Gastrocnemius medialis (tissue), 4 donors: ENCODE measurements around the gene C14orf180. TPM values are rescaled to one million over a fixed set of nuclear protein-coding genes. Genes with fewer than 3 reads are reported as not detected.

Source experiments
- ATAC-seq, 2 donors: fragments of 150-250 bp; one replicate each; pipeline ENCODE4 v1.9.1; 2016
- DNase-seq, 2 donors: peaks; one replicate each; pipeline ENCODE4 v3.0.0-alpha.2; 2019
- H3K27ac ChIP-seq, 4 donors: fragments of 200-600 bp; sonication (generic); 1 replicate in 1 of 4; 2 replicates in 3 of 4; pipeline ENCODE4 v1.5.1; 2016 to 2018; ENCODE audit warnings: mild to moderate bottlenecking in 2 of 4, moderate library complexity in 1 of 4
- H3K27me3 ChIP-seq, 3 donors: fragments of 200-600 bp; sonication (generic) in 2 of 3; 1 replicate in 1 of 3; 2 replicates in 2 of 3; pipeline versions ENCODE4 v1.5.1 to v1.6.0; 2016 to 2019; ENCODE audit warnings: mild to moderate bottlenecking in 1 of 3, moderate library complexity in 1 of 3
- H3K36me3 ChIP-seq, 2 donors: fragments of 200-600 bp; sonication (generic) in 1 of 2; one replicate each; pipeline ENCODE4 v1.5.1; 2017 to 2018
- H3K4me1 ChIP-seq, 2 donors: fragments of 200-600 bp; sonication (generic) in 1 of 2; one replicate each; pipeline ENCODE4 v1.5.1; 2016 to 2017; ENCODE audit warnings: mild to moderate bottlenecking in 2 of 2
- H3K4me3 ChIP-seq, 4 donors: fragments of 200-600 bp; sonication (generic) in 3 of 4; 1 replicate in 1 of 4; 2 replicates in 3 of 4; pipeline ENCODE4 v1.5.1; 2016 to 2019; ENCODE audit warnings: mild to moderate bottlenecking in 2 of 4
- H3K9me3 ChIP-seq, 3 donors: fragments of 200-600 bp; sonication (generic) in 2 of 3; 1 replicate in 1 of 3; 2 replicates in 2 of 3; pipeline ENCODE4 v1.5.1; 2016 to 2019
- CTCF ChIP-seq, 5 experiments: fragments of 450-650 bp in 3 of 5; fragments of 200-600 bp in 2 of 5; sonication (generic) in 2 of 5; IDR thresholded peaks in 4 of 5; conservative IDR thresholded peaks in 1 of 5; 1 replicate in 4 of 5; 2 replicates in 1 of 5; pipeline ENCODE4 v1.5.1; 2016 to 2019; ENCODE audit warnings: antibody characterized with exemption in 5 of 5, mild to moderate bottlenecking in 3 of 5, moderate library complexity in 3 of 5
- POLR2A ChIP-seq, 2 donors: fragments of 450-650 bp; IDR thresholded peaks; one replicate each; pipeline ENCODE4 v1.6.1; 2017; ENCODE audit warnings: antibody characterized with exemption in 2 of 2, mild to moderate bottlenecking in 2 of 2, moderate library complexity in 2 of 2
- in situ Hi-C, 4 donors: fragments of 200-750 bp; cut with MboI; loops; one replicate each; pipeline versions ENCODE4 v1.15.0 to v1.8.0; 2017; ENCODE audit warnings: low sequenced_read_pairs in 4 of 4
- intact Hi-C: fragments of 100-400 bp; cut with DNase I; formaldehyde crosslinking; loops from one replicate; pipeline ENCODE4 v1.15.1; 2023; ENCODE audit warnings: low total_unique reads
- total RNA-seq, 4 donors: library from RNA; depleted of rRNA; stranded (reverse); fragments of >200 nt; gene quantifications; one replicate each; pipeline versions ENCODE4 v1.1.0 to v1.2.3, GENCODE V29; 2016

Gene C14orf180
- total RNA-seq, 4 donors from 2014 or later: 0.16 to 1.5 (median 0.25) TPM

- no peaks in the 10 kb centered on the region for H3K27me3 ChIP-seq
- no peaks in the 10 kb centered on the region for H3K9me3 ChIP-seq
- intact Hi-C loops: no loop called here
- TF ChIP-seq CTCF (IDR thresholded peaks at IDR 0.05 in 4 of 5, conservative IDR thresholded peaks at IDR 0.05 in 1 of 5) (no peak), POLR2A (IDR thresholded peaks at IDR 0.05) (no peak)
- no peak for DNase-seq
- in situ Hi-C loops: no loop called here
- no peaks in the 10 kb centered on the region for H3K4me1 ChIP-seq
- no peak for ATAC-seq
- H3K36me3 ChIP-seq: no peaks in the 10 kb centered on the region
- H3K27ac ChIP-seq: no peak overlapping the region
- H3K4me3 ChIP-seq: no peak overlapping the region
Observed at GRCh38 chr14:104534036-104534435, 45.5 kb upstream of the C14orf180 start.

DNA sequence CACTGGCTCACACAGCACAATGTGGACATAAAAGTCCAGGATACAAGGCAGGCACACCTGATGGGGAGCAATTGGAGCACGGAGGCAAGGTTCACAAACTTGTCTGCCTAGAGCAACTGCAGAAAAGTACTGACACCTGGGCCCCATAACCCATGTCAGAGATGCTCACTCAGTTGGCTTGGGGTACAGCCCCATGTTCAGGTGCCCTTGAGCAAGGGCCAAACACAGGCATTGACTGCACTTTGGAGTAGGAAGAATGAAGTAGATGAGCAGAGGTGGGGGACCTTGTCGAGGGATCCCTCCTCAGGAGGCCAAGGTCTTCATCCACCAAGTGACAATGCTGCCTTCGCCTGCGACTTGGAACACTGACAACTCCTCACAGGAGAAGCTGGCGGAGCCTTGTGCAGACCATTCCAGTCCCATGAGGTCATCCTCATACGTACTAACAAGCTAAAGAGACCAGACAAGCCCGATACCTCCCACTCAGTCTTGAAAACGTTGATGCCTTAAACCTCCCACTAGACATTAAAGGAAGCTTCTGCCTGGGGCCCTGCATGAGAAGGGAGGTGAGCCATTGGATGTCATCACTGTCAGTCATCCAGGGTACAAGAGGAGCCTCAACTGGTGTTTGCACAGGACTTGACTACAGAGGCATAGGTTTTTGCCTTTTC, 42.5 kb upstream of the C14orf180 start:
- H3K4me1 ChIP-seq: no peaks in the 10 kb centered on the region
- TF ChIP-seq CTCF (IDR thresholded peaks at IDR 0.05 in 4 of 5, conservative IDR thresholded peaks at IDR 0.05 in 1 of 5) (no peak), POLR2A (IDR thresholded peaks at IDR 0.05) (no peak)
- peaks cover 0 to 5% (median 2%) of the 10 kb centered on the region in 3 donors for H3K27me3 ChIP-seq
- no peaks in the 10 kb centered on the region for H3K9me3 ChIP-seq
- no peak for ATAC-seq
- H3K4me3 ChIP-seq: no peak overlapping the region
- no peak for DNase-seq
- no peak overlapping the region for H3K27ac ChIP-seq
- in situ Hi-C loops: no loop called here
- no peaks in the 10 kb centered on the region for H3K36me3 ChIP-seq
- intact Hi-C loops: no loop called here

DNA sequence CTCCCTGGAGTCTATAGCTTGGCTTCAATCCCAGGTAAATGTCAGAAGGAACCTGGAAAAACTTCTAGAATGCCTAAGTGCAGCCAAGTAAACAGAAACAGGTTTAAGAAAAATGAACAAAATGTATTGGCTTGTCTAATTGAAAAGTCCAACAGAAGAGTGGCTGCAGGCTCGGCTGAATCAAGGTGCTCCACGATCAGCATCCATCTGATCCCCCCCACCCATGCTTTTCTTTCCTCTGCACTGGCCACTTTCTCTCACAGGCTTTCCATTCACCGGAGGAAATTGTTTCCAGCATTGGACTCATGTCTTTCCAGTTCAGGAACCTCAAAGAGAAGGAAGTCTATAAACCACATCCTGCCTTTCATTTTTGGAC, 42.0 kb upstream of the C14orf180 start:
- intact Hi-C loops (no loop called here), in situ Hi-C loops (no loop called here)
- DNase-seq (no peak), ATAC-seq (no peak)
- Histone ChIP-seq H3K4me3 (no peak overlapping the region), H3K9me3 (no peaks in the 10 kb centered on the region), H3K36me3 (no peaks in the 10 kb centered on the region), H3K4me1 (no peaks in the 10 kb centered on the region), H3K27ac (no peak overlapping the region), H3K27me3 (peaks cover 0 to 5% (median 2%) of the 10 kb centered on the region in 3 donors)
- TF ChIP-seq POLR2A (IDR thresholded peaks at IDR 0.05): no peak
- no peak for TF ChIP-seq CTCF (IDR thresholded peaks at IDR 0.05 in 4 of 5, conservative IDR thresholded peaks at IDR 0.05 in 1 of 5)

- in situ Hi-C loops: no loop called here
- no peak for ATAC-seq
- H3K27me3 ChIP-seq: peaks cover 22 to 34% (median 27%) of the 10 kb centered on the region in 3 donors
Observed at GRCh38 chr14:104541905-104542465, 37.6 kb upstream of the C14orf180 start.

More at GRCh38 chr14:104541905-104542465, 37.6 kb upstream of the C14orf180 start:
- Histone ChIP-seq H3K4me1 (no peaks in the 10 kb centered on the region), H3K9me3 (no peaks in the 10 kb centered on the region), H3K36me3 (no peaks in the 10 kb centered on the region), H3K4me3 (no peak overlapping the region), H3K27ac (no peak overlapping the region)
- intact Hi-C loops: no loop called here
- TF ChIP-seq CTCF (IDR thresholded peaks at IDR 0.05 in 4 of 5, conservative IDR thresholded peaks at IDR 0.05 in 1 of 5) (no peak), POLR2A (IDR thresholded peaks at IDR 0.05) (no peak)
- DNase-seq: no peak
